HL-60/S4 (cell line): ENCODE measurements around the gene FAM200A.
"Not testable (repeated sequence)": the region's sequence is repeated elsewhere in the genome, so short reads cannot be mapped to it uniquely, and the experiment has no call there.

Source experiments
- in situ Hi-C: fragments of 300-500 bp; cut with MboI; formaldehyde crosslinking; loops from 2 replicates; pipeline ENCODE4 v1.14.3; 2022; ENCODE audit warnings: low sequenced_read_pairs

Gene FAM200A

GRCh38 chr7:99551767-99552463 lies at the start of gene FAM200A:
Gene FAM200A (minus strand): TSS chr7:99552114. CDS start chr7:99548407, 3,707 bp downstream.
- in situ Hi-C loops, result no loop called here

- in situ Hi-C loops, result no loop called here
Measured at GRCh38 chr7:99599836-99600235, 47.9 kb upstream of the FAM200A start.

- in situ Hi-C loops, result no loop called here
Measured at GRCh38 chr7:99597762-99598501, 46.0 kb upstream of the FAM200A start, which contains the start of gene TMEM225B. Gene TMEM225B (plus strand): TSS chr7:99598267. CDS start chr7:99604389, 6,122 bp downstream.

- in situ Hi-C loops, result no loop called here
Measured at GRCh38 chr7:99596408-99596955, 44.6 kb upstream of the FAM200A start.

- in situ Hi-C loops, result no loop called here
Measured at GRCh38 chr7:99594948-99595745, 43.2 kb upstream of the FAM200A start.

GRCh38 chr7:99588868-99589267 lies 37.0 kb upstream of the FAM200A start:
- in situ Hi-C loops, result no loop called here

GRCh38 chr7:99580778-99581332 lies 28.9 kb upstream of the FAM200A start:
- in situ Hi-C loops, result not testable (repeated sequence)

GRCh38 chr7:99579956-99580777 lies 28.3 kb upstream of the FAM200A start:
- in situ Hi-C loops, result no loop called here

- in situ Hi-C loops, result no loop called here
Measured at GRCh38 chr7:99579281-99579955, 27.5 kb upstream of the FAM200A start.

- in situ Hi-C loops, result no loop called here
Measured at GRCh38 chr7:99576251-99576650, 24.3 kb upstream of the FAM200A start.

- in situ Hi-C loops, result no loop called here
Measured at GRCh38 chr7:99573257-99573656, 21.3 kb upstream of the FAM200A start.

- in situ Hi-C loops, result no loop called here
Measured at GRCh38 chr7:99571768-99572167, 19.9 kb upstream of the FAM200A start.

- in situ Hi-C loops, result not testable (repeated sequence)
Measured at GRCh38 chr7:99568770-99569169, 16.9 kb upstream of the FAM200A start.

- in situ Hi-C loops, result no loop called here
Measured at GRCh38 chr7:99563650-99564049, 11.7 kb upstream of the FAM200A start.

- in situ Hi-C loops, result no loop called here
Measured at GRCh38 chr7:99562832-99563231, 10.9 kb upstream of the FAM200A start.

GRCh38 chr7:99562114-99562784 lies 10.3 kb upstream of the FAM200A start:
- in situ Hi-C loops, result no loop called here

GRCh38 chr7:99561737-99562051 lies 9.8 kb upstream of the FAM200A start:
- in situ Hi-C loops, result no loop called here

GRCh38 chr7:99560834-99561736 lies 9.2 kb upstream of the FAM200A start:
- in situ Hi-C loops, result no loop called here
